K562 (cell line): ENCODE results near the gene ZNF672. TPM values are rescaled to one million over a fixed set of nuclear protein-coding genes. Genes with fewer than 3 reads are reported as not detected.

Experiments
- ATAC-seq: fragments of 200-7000 bp; cut with Tn5 transposase; 3 replicates; pipeline ENCODE4 v1.9.1; 2020; ENCODE audit warnings: moderate library complexity
- BruUV-seq: library from RNA; stranded (reverse); fragments of 400-500 nt; replicated peaks from 2 replicates; lab custom pipeline; 2021; lab: Mats Ljungman, UMichigan
- CTCF ChIA-PET: fragments of 300-600 bp; formaldehyde crosslinking; extraction: SDS; loops from one replicate; lab custom pipeline; 2021; ENCODE audit warnings: low intra/inter-chr PET ratio; lab: Yijun Ruan, JAX
- POLR2A ChIA-PET: fragments of 300-600, 350-650 bp; sonication (Branson Sonifier 250); formaldehyde crosslinking; extraction: SDS; loops from one replicate; lab custom pipeline; 2021; ENCODE audit warnings: antibody characterized with exemption, inconsistent platforms; lab: Yijun Ruan, JAX
- DNase-seq, 4 experiments: peaks; one replicate each; pipeline versions ENCODE4 v3.0.0 to v3.0.0-alpha.2; 2011 to 2018; ENCODE audit warnings: low spot score in 3 of 4, mixed read lengths in 3 of 4; ENCODE audit errors: extremely low read depth in 1 of 4
- FAIRE-seq: peaks from 2 replicates; lab custom pipeline; 2011; peaks lifted over from hg19 to GRCh38; lab: Jason Lieb, UNC
- H2AFZ ChIP-seq: 2 replicates; pipeline ENCODE4 v1.6.0; 2011; ENCODE audit warnings: low read depth, low read length, control low read depth, inconsistent platforms
- H3K27ac ChIP-seq: fragments of 200-600 bp; 3 replicates; pipeline ENCODE4 v1.8.0; 2011; ENCODE audit warnings: low read depth, mild to moderate bottlenecking, control low read depth, inconsistent platforms, low read length, moderate library complexity, mixed read lengths; ENCODE audit errors: extremely low read depth
- H3K27me3 ChIP-seq, 2 experiments: fragments of 300-600 bp in 1 of 2; 2 replicates in 1 of 2; 3 replicates in 1 of 2; pipeline versions ENCODE4 v1.6.0 to v1.8.0; 2011; ENCODE audit warnings: inconsistent platforms in 2 of 2, low read length in 2 of 2, mild to moderate bottlenecking in 1 of 2, mixed read lengths in 1 of 2, moderate library complexity in 1 of 2; ENCODE audit not compliant: control insufficient read depth in 2 of 2, insufficient read depth in 2 of 2
- H3K36me3 ChIP-seq: fragments of 300-600 bp; 3 replicates; pipeline ENCODE4 v1.8.0; 2011; ENCODE audit warnings: mild to moderate bottlenecking, low read length, inconsistent platforms; ENCODE audit not compliant: control insufficient read depth, insufficient read depth
- H3K4me1 ChIP-seq, 2 experiments: fragments of 200-600 bp in 1 of 2; replicated peaks in 1 of 2; 2 replicates in 1 of 2; 3 replicates in 1 of 2; pipeline versions ENCODE4 v1.5.1 to v1.8.0; 2011; ENCODE audit warnings: inconsistent platforms in 2 of 2, low read length in 2 of 2, mild to moderate bottlenecking in 1 of 2, mixed read lengths in 1 of 2, moderate library complexity in 1 of 2; ENCODE audit not compliant: control insufficient read depth in 2 of 2, insufficient read depth in 2 of 2
- H3K4me2 ChIP-seq: 2 replicates; pipeline ENCODE4 v1.6.1; 2011; ENCODE audit warnings: low read length, control low read depth, inconsistent platforms, mixed read lengths; ENCODE audit not compliant: insufficient read depth
- H3K4me3 ChIP-seq: fragments of 200-600 bp; sonication (generic), shearing (Covaris generic); 2 replicates; pipeline ENCODE4 v1.5.1; 2016; ENCODE audit warnings: control low read depth, inconsistent platforms
- H3K79me2 ChIP-seq: fragments of 200-600 bp; 3 replicates; pipeline ENCODE4 v1.8.0; 2011; ENCODE audit warnings: low read length, inconsistent platforms; ENCODE audit not compliant: control insufficient read depth, insufficient read depth
- H3K9ac ChIP-seq, 2 experiments: 2 replicates each; pipeline versions ENCODE4 v1.6.0 to v1.6.1; 2011; ENCODE audit warnings: low read depth in 2 of 2, low read length in 2 of 2, control low read depth in 1 of 2, inconsistent platforms in 1 of 2, mild to moderate bottlenecking in 1 of 2, mixed read lengths in 1 of 2; ENCODE audit not compliant: insufficient read depth in 1 of 2
- H3K9me1 ChIP-seq: one replicate; pipeline ENCODE4 v1.6.0; 2011; ENCODE audit warnings: inconsistent platforms, mild to moderate bottlenecking, low read length, moderate library complexity; ENCODE audit not compliant: control insufficient read depth, insufficient read depth
- H3K9me3 ChIP-seq: replicated peaks from 2 replicates; pipeline ENCODE4 v1.5.1; 2011; ENCODE audit warnings: low read depth, low read length, inconsistent platforms; ENCODE audit not compliant: control insufficient read depth, insufficient read depth
- H4K20me1 ChIP-seq: replicated peaks from 2 replicates; pipeline ENCODE4 v1.6.1; 2011; ENCODE audit warnings: low read length, inconsistent platforms, mixed read lengths; ENCODE audit not compliant: control insufficient read depth, insufficient read depth
- HDAC1 ChIP-seq, 2 experiments: fragments of 450-650 bp; IDR thresholded peaks; 2 replicates each; pipeline ENCODE4 v1.6.1; 2016 to 2017; ENCODE audit warnings: inconsistent platforms in 1 of 2, mild to moderate bottlenecking in 1 of 2, moderate library complexity in 1 of 2
- POLR2AphosphoS5 ChIP-seq: IDR thresholded peaks from 2 replicates; pipeline ENCODE4 v1.6.1; 2011; ENCODE audit warnings: mild to moderate bottlenecking, low read depth, low read length, moderate library complexity; ENCODE audit not compliant: control insufficient read depth, insufficient read depth
- RBM14 ChIP-seq: fragments of 200-400 bp; formaldehyde crosslinking; IDR thresholded peaks from 2 replicates; pipeline ENCODE4 v1.6.1; 2018; ENCODE audit warnings: low read depth, mild to moderate bottlenecking, low read length, moderate library complexity, borderline replicate concordance; ENCODE audit not compliant: insufficient read depth
- RFX7 ChIP-seq: fragments of 250-450 bp; sonication (Bioruptor Pico); IDR thresholded peaks from 2 replicates; pipeline ENCODE4 v1.5.1; 2021; ENCODE audit warnings: mild to moderate bottlenecking
- SIRT6 ChIP-seq: IDR thresholded peaks from one replicate; pipeline ENCODE4 v1.6.1; 2012; ENCODE audit warnings: low read depth, mild to moderate bottlenecking, control low read depth, inconsistent platforms, low read length, moderate library complexity
- SMARCE1 ChIP-seq: fragments of 450-650 bp; IDR thresholded peaks from 2 replicates; pipeline ENCODE4 v1.7.1; 2016; ENCODE audit warnings: mild to moderate bottlenecking
- SUPT5H ChIP-seq: fragments of 450-650 bp; IDR thresholded peaks from 2 replicates; pipeline ENCODE4 v1.6.1; 2016
- ZFP1 ChIP-seq: fragments of 450-650 bp; formaldehyde crosslinking; IDR thresholded peaks from 2 replicates; pipeline ENCODE4 v1.4.0; 2020; ENCODE audit warnings: mild to moderate bottlenecking, mixed read lengths
- ZNF589 ChIP-seq: fragments of 200-800 bp; sonication (Bioruptor generic); IDR thresholded peaks from 2 replicates; pipeline ENCODE4 v1.6.1; 2016; ENCODE audit warnings: low read depth, missing genetic modification characterization, missing compliant biosample characterization
- WGBS: fragments of 100-300 bp; shearing (Covaris generic); methylation state at CpG from one replicate; pipeline ENCODE4 v1.1.6; 2016; ENCODE audit warnings: low coverage, mixed read lengths; ENCODE audit not compliant: insufficient coverage; ENCODE audit errors: missing lambda C conversion rate; 5-methylcytosine and 5-hydroxymethylcytosine counted together
- in situ Hi-C: fragments of 300-500 bp; cut with MboI; formaldehyde crosslinking; loops from 4 replicates; pipeline ENCODE4 v1.15.0; 2018; ENCODE audit warnings: inconsistent platforms, mixed read lengths
- intact Hi-C: fragments of 100-400 bp; cut with micrococcal nuclease; formaldehyde crosslinking; loops from 2 replicates; pipeline ENCODE4 v1.14.2; 2022
- polyA plus RNA-seq, 8 experiments: library from polyadenylated mRNA; depleted of rRNA in 4 of 8; stranded (reverse) in 5 of 8; unstranded in 3 of 8; fragments of >200 nt; fragmentation: Nextera tagmentation in 2 of 8; fragmentation: Illumina TruSeq in 1 of 8; extraction: Ambion mirVana in 2 of 8; extraction: Trizol in 1 of 8; gene quantifications; 2 replicates each; pipeline versions ENCODE4 v1.2.1 to v1.2.3, GENCODE V29; 2011 to 2014; ENCODE audit warnings: inconsistent platforms in 1 of 8, missing spikeins in 1 of 8
- total RNA-seq, 7 experiments: library from RNA; depleted of rRNA in 6 of 7; stranded (reverse); fragments of >200 nt in 6 of 7; fragmentation: Illumina TruSeq in 2 of 7; extraction: Trizol in 2 of 7; gene quantifications; 2 replicates each; pipeline versions ENCODE4 v1.2.1 to v1.2.3, GENCODE V29; 2011 to 2021; ENCODE audit warnings: low replicate concordance in 1 of 7
- TF ChIP-seq, protein P1 (sequence below): fragments of 250-450 bp; sonication (Bioruptor Pico); IDR thresholded peaks from 2 replicates; pipeline ENCODE4 v1.5.0; 2020; ENCODE audit warnings: mild to moderate bottlenecking, borderline replicate concordance
- TF ChIP-seq, protein P2 (sequence below): sonication (generic); formaldehyde crosslinking; IDR thresholded peaks from 2 replicates; pipeline ENCODE4 v1.9.0; 2022; ENCODE audit warnings: mild to moderate bottlenecking, missing genetic modification reagents
- TF ChIP-seq, protein P3 (sequence below), 2 experiments: IDR thresholded peaks; 2 replicates each; pipeline ENCODE4 v1.6.1; 2011; ENCODE audit warnings: borderline replicate concordance in 1 of 2, control low read depth in 1 of 2, low read depth in 1 of 2, low read length in 1 of 2, mild to moderate bottlenecking in 1 of 2, mixed read lengths in 1 of 2, moderate library complexity in 1 of 2; ENCODE audit not compliant: insufficient read depth in 1 of 2, insufficient read length in 1 of 2, poor library complexity in 1 of 2, severe bottlenecking in 1 of 2; ENCODE audit errors: extremely low read depth in 1 of 2
- TF ChIP-seq, protein P4 (sequence below): fragments of 250-450 bp; sonication (Bioruptor Pico); IDR thresholded peaks from 2 replicates; pipeline ENCODE4 v1.5.0; 2022; ENCODE audit warnings: mild to moderate bottlenecking

ZNF672 gene
- total and polyA plus RNA-seq, 9 of the 15 experiments (the other 6 are each of a cell fraction or from before 2014, with no cell fraction given) = 1.9 to 57.9 (median 24.1) TPM

DNA sequence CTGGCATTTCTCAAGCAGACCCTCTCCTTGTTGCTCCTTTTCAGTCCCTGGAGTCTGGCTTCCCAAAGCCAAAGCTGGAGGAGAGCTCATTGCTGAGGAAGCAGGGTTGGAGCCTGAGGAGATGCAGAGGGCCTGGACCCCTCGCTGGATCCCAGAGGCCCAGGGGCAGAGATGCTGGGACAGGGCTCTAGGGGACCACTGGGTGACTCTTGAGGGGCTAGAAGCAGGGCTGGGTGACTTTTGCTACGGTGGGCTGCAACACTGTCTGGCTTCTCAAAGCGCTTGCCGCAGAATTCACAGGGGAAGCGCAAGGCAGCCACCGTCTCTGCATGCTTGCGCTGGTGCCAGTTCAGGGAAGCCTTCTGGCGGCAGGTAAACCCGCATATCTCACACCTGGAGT lies 12.1 kb downstream of the ZNF672 start (continued):
- TF ChIP-seq, protein P1, sequence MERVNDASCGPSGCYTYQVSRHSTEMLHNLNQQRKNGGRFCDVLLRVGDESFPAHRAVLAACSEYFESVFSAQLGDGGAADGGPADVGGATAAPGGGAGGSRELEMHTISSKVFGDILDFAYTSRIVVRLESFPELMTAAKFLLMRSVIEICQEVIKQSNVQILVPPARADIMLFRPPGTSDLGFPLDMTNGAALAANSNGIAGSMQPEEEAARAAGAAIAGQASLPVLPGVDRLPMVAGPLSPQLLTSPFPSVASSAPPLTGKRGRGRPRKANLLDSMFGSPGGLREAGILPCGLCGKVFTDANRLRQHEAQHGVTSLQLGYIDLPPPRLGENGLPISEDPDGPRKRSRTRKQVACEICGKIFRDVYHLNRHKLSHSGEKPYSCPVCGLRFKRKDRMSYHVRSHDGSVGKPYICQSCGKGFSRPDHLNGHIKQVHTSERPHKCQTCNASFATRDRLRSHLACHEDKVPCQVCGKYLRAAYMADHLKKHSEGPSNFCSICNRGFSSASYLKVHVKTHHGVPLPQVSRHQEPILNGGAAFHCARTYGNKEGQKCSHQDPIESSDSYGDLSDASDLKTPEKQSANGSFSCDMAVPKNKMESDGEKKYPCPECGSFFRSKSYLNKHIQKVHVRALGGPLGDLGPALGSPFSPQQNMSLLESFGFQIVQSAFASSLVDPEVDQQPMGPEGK (CRISPR knock-in tag) = no peak
- TF ChIP-seq ZNF589 (CRISPR knock-in tag) = no peak

DNA sequence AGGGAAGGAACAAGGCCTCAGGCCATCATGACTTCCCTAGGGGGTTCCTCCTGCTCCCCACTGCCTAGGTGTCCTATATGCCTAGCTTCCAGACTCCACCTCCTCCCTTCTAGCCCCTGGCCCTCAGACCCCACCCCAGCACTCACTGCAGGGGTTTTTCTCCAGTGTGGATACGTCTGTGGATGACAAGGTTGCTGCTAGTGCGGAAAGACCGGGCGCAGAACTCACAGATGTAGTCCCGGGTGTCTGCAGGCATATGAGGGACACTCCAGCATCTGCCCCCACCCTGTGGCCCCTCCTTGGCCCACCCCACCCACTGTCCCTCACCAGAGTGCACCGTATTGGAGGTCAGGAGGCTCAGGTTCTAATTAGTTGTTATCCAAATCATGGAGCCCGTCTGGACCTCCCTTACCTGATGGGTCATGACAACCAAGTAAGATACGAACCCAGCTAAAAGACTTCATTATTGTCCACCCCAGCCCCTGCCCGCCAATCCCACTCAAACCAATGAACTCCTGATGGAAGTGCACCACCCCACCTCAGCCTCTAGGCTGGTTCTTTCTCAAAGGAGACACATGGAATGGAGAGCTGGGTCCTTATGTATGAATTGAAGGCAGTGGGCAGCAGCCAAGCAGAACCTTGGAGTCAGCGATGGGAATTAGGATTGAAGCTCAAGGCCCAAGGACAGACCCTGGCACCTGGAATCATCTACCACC lies 12.7 kb downstream of the ZNF672 start:
- H3K4me1 ChIP-seq = peaks cover 14 to 30% of the 10 kb centered on the region in 2 experiments; a peak in 4 of 5 replicates
- no TSS peak for BruUV-seq
- 82% methylated on average over 10 of the region's 10 CpGs for WGBS
- no peak overlapping the region for H3K4me2 ChIP-seq
- no peaks in the 10 kb centered on the region for H3K27me3 ChIP-seq
- peak; percentile 18 for ATAC-seq
- H3K79me2 ChIP-seq = peaks cover 29% of the 10 kb centered on the region
- CTCF ChIA-PET = no interaction called here
- H3K4me3 ChIP-seq = no peak overlapping the region
- no peak overlapping the region for H3K27ac ChIP-seq
- intact Hi-C loops = no loop called here
- H3K9me1 ChIP-seq = peaks cover 3% of the 10 kb centered on the region
- peak overlapping the region in 1 of 2 experiments; percentile 31; a peak in 1 of 4 replicates for H3K9ac ChIP-seq
- no peaks in the 10 kb centered on the region for H3K9me3 ChIP-seq
- H2AFZ ChIP-seq = no peak overlapping the region
- FAIRE-seq = no peak
- POLR2A ChIA-PET = interaction anchor here (0.8 to 2.5 kb wide), 4 partner anchors 8 to 66 kb away, joined by 3 to 14 read pairs (median 6); partner anchors contain the start of genes ZNF672 and ZNF692
- DNase-seq = no peak
- peaks cover 99% of the 10 kb centered on the region for H3K36me3 ChIP-seq
- H4K20me1 ChIP-seq = peaks cover 4% of the 10 kb centered on the region; the same call in 1 of the 2 replicates
- in situ Hi-C loops = no loop called here
- no peak for TF ChIP-seq ZFP1 (CRISPR knock-in tag)
- no peak for TF ChIP-seq ZNF589 (CRISPR knock-in tag)
- TF ChIP-seq, protein P2, sequence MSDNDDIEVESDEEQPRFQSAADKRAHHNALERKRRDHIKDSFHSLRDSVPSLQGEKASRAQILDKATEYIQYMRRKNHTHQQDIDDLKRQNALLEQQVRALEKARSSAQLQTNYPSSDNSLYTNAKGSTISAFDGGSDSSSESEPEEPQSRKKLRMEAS (CRISPR knock-in tag) = no peak
- TF ChIP-seq, protein P3, sequence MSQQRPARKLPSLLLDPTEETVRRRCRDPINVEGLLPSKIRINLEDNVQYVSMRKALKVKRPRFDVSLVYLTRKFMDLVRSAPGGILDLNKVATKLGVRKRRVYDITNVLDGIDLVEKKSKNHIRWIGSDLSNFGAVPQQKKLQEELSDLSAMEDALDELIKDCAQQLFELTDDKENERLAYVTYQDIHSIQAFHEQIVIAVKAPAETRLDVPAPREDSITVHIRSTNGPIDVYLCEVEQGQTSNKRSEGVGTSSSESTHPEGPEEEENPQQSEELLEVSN (IDR thresholded peaks at IDR 0.05; ENCODE audit: borderline replicate concordance in 1 of 2, extremely low read depth in 1 of 2, insufficient read depth in 1 of 2, insufficient read length in 1 of 2, low read depth in 1 of 2, low read length in 1 of 2, poor library complexity in 1 of 2, severe bottlenecking in 1 of 2) = no peak
- TF ChIP-seq RFX7 = no peak
- TF ChIP-seq, protein P4, sequence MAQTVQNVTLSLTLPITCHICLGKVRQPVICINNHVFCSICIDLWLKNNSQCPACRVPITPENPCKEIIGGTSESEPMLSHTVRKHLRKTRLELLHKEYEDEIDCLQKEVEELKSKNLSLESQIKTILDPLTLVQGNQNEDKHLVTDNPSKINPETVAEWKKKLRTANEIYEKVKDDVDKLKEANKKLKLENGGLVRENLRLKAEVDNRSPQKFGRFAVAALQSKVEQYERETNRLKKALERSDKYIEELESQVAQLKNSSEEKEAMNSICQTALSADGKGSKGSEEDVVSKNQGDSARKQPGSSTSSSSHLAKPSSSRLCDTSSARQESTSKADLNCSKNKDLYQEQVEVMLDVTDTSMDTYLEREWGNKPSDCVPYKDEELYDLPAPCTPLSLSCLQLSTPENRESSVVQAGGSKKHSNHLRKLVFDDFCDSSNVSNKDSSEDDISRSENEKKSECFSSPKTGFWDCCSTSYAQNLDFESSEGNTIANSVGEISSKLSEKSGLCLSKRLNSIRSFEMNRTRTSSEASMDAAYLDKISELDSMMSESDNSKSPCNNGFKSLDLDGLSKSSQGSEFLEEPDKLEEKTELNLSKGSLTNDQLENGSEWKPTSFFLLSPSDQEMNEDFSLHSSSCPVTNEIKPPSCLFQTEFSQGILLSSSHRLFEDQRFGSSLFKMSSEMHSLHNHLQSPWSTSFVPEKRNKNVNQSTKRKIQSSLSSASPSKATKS (CRISPR knock-in tag) = no peak
- TF ChIP-seq HDAC1 (IDR thresholded peaks at IDR 0.05) = no peak
- TF ChIP-seq SUPT5H = 0 out of 2 replicates have a peak, but pooled peaks have one; percentile 15
- TF ChIP-seq POLR2AphosphoS5 = 0 out of 2 replicates have a peak, but pooled peaks have one; percentile 15
- peak; percentile 36 for TF ChIP-seq SIRT6
- TF ChIP-seq RBM14 = no peak
- no peak for TF ChIP-seq SMARCE1
